GM21717 (cell line): ENCODE measurements around the gene UBE2G2.

Experiments
- ATAC-seq: cut with Tn5 transposase; IDR thresholded peaks from one replicate; pipeline ENCODE4 v1.9.1; 2021; ENCODE audit warnings: mild to moderate bottlenecking, moderate library complexity; ENCODE audit not compliant: unreplicated experiment

The UBE2G2 gene

GRCh38 chr21:44792702-44793591, 8.7 kb downstream of the UBE2G2 start:
- ATAC-seq = no peak

- no peak for ATAC-seq
Measured at GRCh38 chr21:44791993-44792392, 9.6 kb downstream of the UBE2G2 start.

GRCh38 chr21:44791246-44791645, 10.4 kb downstream of the UBE2G2 start:
- no peak for ATAC-seq

GRCh38 chr21:44790368-44790767, 11.3 kb downstream of the UBE2G2 start:
- ATAC-seq = no peak

GRCh38 chr21:44789880-44790279, 11.7 kb downstream of the UBE2G2 start:
- no peak for ATAC-seq

GRCh38 chr21:44785620-44786335, 15.8 kb downstream of the UBE2G2 start:
- no peak for ATAC-seq

- ATAC-seq = no peak
Measured at GRCh38 chr21:44784810-44785209, 16.8 kb downstream of the UBE2G2 start.

GRCh38 chr21:44783020-44783696, 18.5 kb downstream of the UBE2G2 start:
- ATAC-seq = no peak

- ATAC-seq = no peak
Measured at GRCh38 chr21:44780767-44781459, 20.7 kb downstream of the UBE2G2 start.

GRCh38 chr21:44780137-44780502, 21.5 kb downstream of the UBE2G2 start:
- no peak for ATAC-seq

- ATAC-seq = no peak
Measured at GRCh38 chr21:44779417-44780136, 22.0 kb downstream of the UBE2G2 start.

- no peak for ATAC-seq
Measured at GRCh38 chr21:44778983-44779382, 22.6 kb downstream of the UBE2G2 start.

- ATAC-seq = no peak
Measured at GRCh38 chr21:44778499-44778911, 23.1 kb downstream of the UBE2G2 start.

- no peak for ATAC-seq
Measured at GRCh38 chr21:44778094-44778493, 23.5 kb downstream of the UBE2G2 start.

GRCh38 chr21:44774972-44775371, 26.6 kb downstream of the UBE2G2 start:
- ATAC-seq = no peak

- ATAC-seq = no peak
Measured at GRCh38 chr21:44773291-44773932, 28.2 kb downstream of the UBE2G2 start.

- no peak for ATAC-seq
Measured at GRCh38 chr21:44771896-44772525, 29.6 kb downstream of the UBE2G2 start.

GRCh38 chr21:44767834-44768831, 33.5 kb downstream of the UBE2G2 start:
- ATAC-seq = no peak
